Measurements from ENCODE around the gene ADAMTS2.

The ADAMTS2 gene

GRCh38 chr5:179275381-179275878 lies 69.8 kb downstream of the ADAMTS2 start:
- no peak for DNase-seq

- DNase-seq, result no peak
Measured at GRCh38 chr5:179274321-179275315, 70.6 kb downstream of the ADAMTS2 start.

GRCh38 chr5:179273441-179274145 lies 71.7 kb downstream of the ADAMTS2 start:
- no peak for DNase-seq

GRCh38 chr5:179273073-179273435 lies 72.2 kb downstream of the ADAMTS2 start:
- no peak for DNase-seq

- DNase-seq, result no peak
Measured at GRCh38 chr5:179272326-179273072, 72.8 kb downstream of the ADAMTS2 start.

GRCh38 chr5:179271821-179272325 lies 73.4 kb downstream of the ADAMTS2 start:
- DNase-seq, result no peak

GRCh38 chr5:179271428-179271734 lies 73.9 kb downstream of the ADAMTS2 start:
- no peak for DNase-seq

- DNase-seq, result no peak
Measured at GRCh38 chr5:179270581-179271427, 74.5 kb downstream of the ADAMTS2 start.

GRCh38 chr5:179269781-179270543 lies 75.3 kb downstream of the ADAMTS2 start:
- DNase-seq, result no peak

GRCh38 chr5:179268966-179269693 lies 76.1 kb downstream of the ADAMTS2 start:
- no peak for DNase-seq

- DNase-seq, result no peak
Measured at GRCh38 chr5:179268399-179268952, 76.8 kb downstream of the ADAMTS2 start.

- no peak for DNase-seq
Measured at GRCh38 chr5:179267671-179268083, 77.6 kb downstream of the ADAMTS2 start.

GRCh38 chr5:179267071-179267670 lies 78.1 kb downstream of the ADAMTS2 start:
- DNase-seq, result no peak

GRCh38 chr5:179266291-179267070 lies 78.8 kb downstream of the ADAMTS2 start:
- no peak for DNase-seq

GRCh38 chr5:179265514-179266290 lies 79.6 kb downstream of the ADAMTS2 start:
- DNase-seq, result peak in 1 of 2 donors; percentile 5

GRCh38 chr5:179264783-179265513 lies 80.3 kb downstream of the ADAMTS2 start:
- DNase-seq, result no peak

- no peak for DNase-seq
Measured at GRCh38 chr5:179264053-179264782, 81.0 kb downstream of the ADAMTS2 start.

All from inflammatory macrophage treated with lipopolysaccharide for 1 hour (primary cell).